HG02571 (cell line): ENCODE measurements around the gene PEX16.

ENCODE experiments used
- ATAC-seq: cut with Tn5 transposase; IDR thresholded peaks from one replicate; pipeline ENCODE4 v1.9.1; 2021; ENCODE audit warnings: mild to moderate bottlenecking, moderate library complexity; ENCODE audit not compliant: unreplicated experiment

The PEX16 gene

DNA sequence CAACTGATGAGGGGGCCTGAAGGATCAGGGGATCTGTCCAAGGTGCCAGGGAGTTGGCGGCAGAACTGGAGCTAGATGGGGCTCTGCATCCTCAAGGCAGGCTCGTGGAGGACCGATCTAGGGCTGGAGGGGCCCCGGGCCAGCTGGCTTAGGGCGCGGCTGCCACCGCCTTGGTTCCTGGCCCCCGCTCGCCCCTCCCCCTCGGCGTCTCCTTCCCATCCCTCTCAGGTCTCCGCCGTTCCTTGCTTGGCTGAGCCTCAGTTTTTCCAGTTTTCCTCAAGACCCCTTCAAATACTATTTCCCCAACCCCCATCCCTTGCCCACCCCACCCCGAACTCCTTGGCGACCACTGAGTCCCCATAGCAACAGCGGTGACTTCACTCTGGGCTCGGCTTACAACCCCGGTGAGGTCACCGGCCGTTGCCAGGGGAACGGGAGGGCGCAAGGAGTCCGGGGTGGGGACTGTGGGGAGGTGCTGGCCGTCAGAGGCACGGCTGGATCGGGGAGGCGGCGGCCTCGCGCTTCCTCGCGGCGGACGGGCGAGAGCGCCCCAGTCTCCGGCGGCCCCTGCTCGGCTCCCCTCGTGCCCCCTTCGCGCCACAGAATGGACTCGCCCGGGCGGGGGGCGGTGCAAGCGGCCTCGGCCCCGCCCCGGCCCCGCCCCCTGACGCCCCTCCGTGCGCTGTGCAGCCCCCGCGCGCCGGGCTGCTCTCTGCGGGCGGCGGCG is 18.1 kb downstream of the PEX16 start:
- ATAC-seq: peak; percentile 58

DNA sequence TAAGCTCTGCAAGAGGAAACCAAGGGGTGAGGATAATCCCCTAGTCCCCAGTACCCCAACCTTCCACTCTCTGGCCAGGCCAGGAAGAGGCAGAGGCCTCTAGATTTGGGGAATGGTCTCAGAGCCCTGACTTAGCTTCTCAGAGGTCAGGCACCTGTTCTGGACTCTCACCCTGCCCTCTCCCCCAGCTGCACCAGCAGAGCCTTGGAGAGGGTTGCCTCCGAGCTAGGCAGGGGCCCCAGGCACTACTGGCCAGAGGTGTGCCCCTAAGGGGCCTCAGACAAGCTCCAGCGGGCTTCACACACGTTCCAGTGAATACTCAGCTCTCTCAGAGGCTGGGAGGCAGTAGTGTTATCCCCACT is 18.6 kb downstream of the PEX16 start:
- no peak for ATAC-seq

GRCh38 chr11:45897556-45897955 is 20.1 kb downstream of the PEX16 start:
- no peak for ATAC-seq

GRCh38 chr11:45896422-45896984 is 21.2 kb downstream of the PEX16 start:
- ATAC-seq: no peak

DNA sequence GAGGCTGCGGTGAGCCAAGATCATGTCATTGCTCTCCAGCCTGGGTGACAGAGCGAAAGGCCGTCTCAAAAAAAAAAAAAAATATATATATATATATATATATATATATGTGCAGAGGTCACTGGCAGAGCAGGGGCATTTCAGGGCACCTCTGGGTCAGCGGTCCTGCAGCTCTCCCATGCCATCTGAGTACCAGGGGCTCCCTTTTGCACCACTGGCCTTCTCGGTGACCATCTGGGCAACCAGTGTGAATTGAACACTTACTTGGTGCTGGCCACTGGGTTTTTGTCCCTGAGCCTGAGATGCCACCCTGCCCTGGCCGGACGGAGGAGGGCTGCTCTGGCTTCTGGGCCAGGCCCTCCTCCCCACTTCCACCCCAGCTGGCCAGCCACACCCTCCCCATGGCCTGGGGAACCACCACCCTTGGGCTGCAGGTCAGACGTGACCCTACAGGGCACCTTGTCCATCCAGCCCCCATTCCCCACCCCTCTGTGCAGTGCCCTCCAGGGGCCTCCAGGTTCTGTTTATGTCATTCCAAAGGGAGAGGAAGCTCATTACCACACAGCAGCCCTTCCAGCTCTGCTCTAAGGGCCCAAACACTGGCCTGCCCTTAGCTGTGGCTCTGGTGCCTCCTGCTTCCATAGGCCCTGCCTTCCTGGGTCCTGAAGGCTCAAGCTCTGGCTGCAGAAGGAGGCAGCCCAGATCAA is 22.0 kb downstream of the PEX16 start:
- no peak for ATAC-seq

DNA sequence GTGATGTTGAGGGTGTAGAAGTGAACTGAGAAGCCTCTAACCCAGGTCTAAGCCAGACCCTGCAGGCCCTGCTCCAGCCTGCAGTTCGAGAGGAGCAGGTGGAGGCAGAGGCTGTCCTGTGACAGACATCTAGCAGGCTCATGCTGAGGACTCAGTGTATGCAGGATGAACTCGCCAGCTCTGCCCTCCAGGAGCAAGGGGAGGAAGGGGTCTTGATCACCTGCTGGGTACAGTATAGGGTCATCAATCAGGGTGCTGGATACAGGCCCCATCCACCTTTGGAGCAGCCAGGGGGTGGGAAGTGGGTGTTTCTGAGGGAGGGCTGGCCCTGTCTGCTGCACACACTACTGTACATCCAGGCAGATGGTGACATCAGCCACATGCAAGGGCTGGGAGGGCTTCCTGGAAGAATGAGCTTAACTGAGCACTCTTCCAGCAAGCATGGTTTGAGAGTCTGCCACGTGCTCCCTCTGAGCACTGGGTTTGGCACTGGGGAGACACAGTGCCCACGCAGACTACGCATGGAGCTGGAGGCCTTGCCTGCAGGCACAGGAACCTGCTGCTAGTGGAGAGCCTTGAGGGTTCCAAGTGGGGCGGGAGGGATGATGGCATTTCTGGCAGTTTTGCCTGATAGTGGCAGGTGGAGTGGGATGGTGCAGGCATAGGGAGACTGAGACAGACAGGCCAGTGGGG is 23.0 kb downstream of the PEX16 start:
- ATAC-seq: no peak

DNA sequence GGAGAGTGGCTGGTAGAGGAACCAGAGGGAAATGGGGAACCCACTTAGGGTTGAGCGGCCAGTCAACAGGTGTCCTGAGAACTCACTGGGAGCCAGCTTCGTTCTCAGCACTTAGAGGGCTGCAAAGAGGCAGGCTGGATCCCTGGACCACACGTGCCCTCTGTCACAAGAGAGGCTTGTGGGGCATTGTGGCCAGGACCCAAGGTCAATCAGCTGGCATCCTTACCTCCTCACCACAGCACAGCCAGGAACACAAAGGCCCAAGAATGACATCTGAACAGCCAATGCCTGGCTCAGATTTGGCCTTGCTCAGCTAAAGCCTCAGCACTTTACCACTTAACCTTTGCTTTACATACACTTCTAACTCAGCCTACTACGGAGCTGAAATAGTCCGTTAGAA is 24.8 kb downstream of the PEX16 start:
- no peak for ATAC-seq

DNA sequence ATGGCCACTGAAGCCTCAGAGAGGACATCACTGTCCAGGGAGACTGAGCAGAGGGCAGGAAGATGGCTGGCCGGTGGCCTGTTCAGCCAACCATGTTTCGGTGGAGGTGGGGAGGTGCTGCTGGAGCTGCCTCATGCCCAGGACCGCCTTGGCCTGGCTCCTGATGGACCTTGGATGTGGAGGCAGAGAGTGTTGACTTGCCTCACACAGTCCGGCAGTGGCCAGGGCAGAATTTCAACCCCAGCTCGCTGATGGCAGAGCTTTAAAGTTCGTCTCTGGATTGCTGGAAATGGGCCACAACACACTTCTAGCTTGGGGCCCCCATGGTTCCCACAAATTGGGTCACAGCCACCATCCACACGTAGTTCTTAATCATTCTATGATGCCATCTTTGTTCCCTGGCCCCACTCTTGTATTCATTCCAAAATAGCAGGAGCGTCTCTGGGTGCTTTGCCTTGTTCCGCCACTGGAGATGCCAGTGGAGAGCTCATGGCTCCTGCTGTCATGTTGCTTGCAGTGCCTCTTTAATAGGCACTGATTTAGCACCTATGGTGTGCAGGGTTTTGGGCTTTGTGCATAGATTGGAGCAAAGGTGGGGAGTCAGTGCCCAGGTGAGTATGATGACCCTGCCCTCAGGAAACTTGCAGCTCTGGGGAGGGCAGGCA is 26.7 kb downstream of the PEX16 start:
- ATAC-seq: no peak

- no peak for ATAC-seq
These were observed 27.7 kb downstream of the PEX16 start for GRCh38 chr11:45889966-45890365.

- ATAC-seq: no peak
These were observed 28.1 kb downstream of the PEX16 start for GRCh38 chr11:45889555-45889954.

GRCh38 chr11:45887587-45887986 is 30.1 kb downstream of the PEX16 start:
- ATAC-seq: no peak

GRCh38 chr11:45886816-45887520 is 30.7 kb downstream of the PEX16 start:
- no peak for ATAC-seq

- ATAC-seq: no peak
These were observed 31.6 kb downstream of the PEX16 start for GRCh38 chr11:45885921-45886721.

GRCh38 chr11:45885274-45885920 is 32.3 kb downstream of the PEX16 start, which contains the start of gene MAPK8IP1:
Gene MAPK8IP1 (plus strand): TSS chr11:45885651. CDS start chr11:45885821, 170 bp downstream.
- ATAC-seq: no peak

- ATAC-seq: no peak
These were observed 33.0 kb downstream of the PEX16 start for GRCh38 chr11:45884596-45885185.

DNA sequence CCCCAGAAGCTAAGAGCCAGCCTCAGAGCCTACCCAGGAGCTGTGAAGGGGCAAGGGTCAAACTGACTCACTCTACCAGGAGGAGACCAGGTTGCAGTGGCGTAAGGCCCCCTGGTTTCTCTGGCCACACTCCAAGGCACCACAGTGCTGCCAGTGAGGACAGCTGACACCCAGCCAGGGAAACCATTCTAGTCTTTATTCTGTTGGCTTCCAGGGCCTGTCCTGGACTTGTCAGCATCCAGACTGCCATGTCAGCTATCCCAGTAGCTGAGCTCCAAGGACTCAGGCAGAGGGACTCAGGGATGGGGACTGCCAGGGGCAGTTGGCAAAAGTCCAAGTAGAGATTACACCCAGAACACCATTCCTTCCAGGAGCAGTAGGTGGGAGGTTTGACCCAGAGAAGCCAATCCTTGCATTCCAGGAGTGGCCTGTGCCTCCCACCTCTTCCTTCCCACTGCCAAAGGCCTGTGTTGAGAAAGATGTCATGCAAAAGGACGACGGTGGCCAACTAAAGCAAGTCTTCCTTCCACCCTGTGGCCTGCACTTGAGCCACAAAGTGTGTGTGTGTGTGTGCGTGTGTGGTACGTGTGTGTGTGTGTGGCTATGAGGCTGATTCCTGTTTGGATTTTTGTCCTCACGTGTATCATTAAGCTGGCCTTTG is 35.8 kb downstream of the PEX16 start:
- ATAC-seq: no peak

- ATAC-seq: no peak
These were observed 36.7 kb downstream of the PEX16 start for GRCh38 chr11:45880772-45881570.
